DND-41 (cell line): ENCODE results near the gene TREML1.

Experiments
- ATAC-seq: fragments of 200-7000 bp; cut with Tn5 transposase; 3 replicates; pipeline ENCODE4 v1.9.1; 2021; ENCODE audit warnings: low read depth; ENCODE audit not compliant: insufficient read depth
- DNase-seq: peaks from one replicate; pipeline ENCODE4 v3.0.0-alpha.2; 2020
- H2AFZ ChIP-seq: 2 replicates; pipeline ENCODE4 v1.6.0; 2012; ENCODE audit warnings: low read depth, low read length
- H3K27ac ChIP-seq: 2 replicates; pipeline ENCODE4 v1.5.1; 2012; ENCODE audit warnings: low read length, inconsistent platforms
- H3K27me3 ChIP-seq: fragments of 200-600 bp; sonication (generic); 2 replicates; pipeline ENCODE4 v1.6.0; 2012; ENCODE audit warnings: low read length, mild to moderate bottlenecking, inconsistent platforms; ENCODE audit not compliant: insufficient read depth, poor library complexity
- H3K36me3 ChIP-seq: 2 replicates; pipeline ENCODE4 v1.5.1; 2012; ENCODE audit warnings: low read length, inconsistent platforms; ENCODE audit not compliant: insufficient read depth
- H3K4me1 ChIP-seq: 2 replicates; pipeline ENCODE4 v1.5.1; 2012; ENCODE audit warnings: mild to moderate bottlenecking, low read length; ENCODE audit not compliant: insufficient read depth
- H3K4me2 ChIP-seq: 2 replicates; pipeline ENCODE4 v1.6.0; 2012; ENCODE audit warnings: mild to moderate bottlenecking, moderate library complexity, low read length, inconsistent platforms; ENCODE audit not compliant: insufficient read depth
- H3K4me3 ChIP-seq, 2 experiments: fragments of 200-600 bp in 1 of 2; shearing (Covaris generic) in 1 of 2; 2 replicates each; pipeline ENCODE4 v1.5.1; 2012 to 2016; ENCODE audit warnings: inconsistent platforms in 2 of 2, low read length in 2 of 2, mild to moderate bottlenecking in 2 of 2, low read depth in 1 of 2, moderate library complexity in 1 of 2
- H3K79me2 ChIP-seq: 2 replicates; pipeline ENCODE4 v1.6.0; 2012; ENCODE audit warnings: low read length, inconsistent platforms; ENCODE audit not compliant: insufficient read depth
- H3K9ac ChIP-seq: 2 replicates; pipeline ENCODE4 v1.6.0; 2012; ENCODE audit warnings: low read depth, mild to moderate bottlenecking, inconsistent platforms, low read length, moderate library complexity
- H3K9me3 ChIP-seq: 2 replicates; pipeline ENCODE4 v1.5.1; 2012; ENCODE audit warnings: low read length, moderate library complexity, mild to moderate bottlenecking, inconsistent platforms; ENCODE audit not compliant: insufficient read depth, severe bottlenecking
- H4K20me1 ChIP-seq: 2 replicates; pipeline ENCODE4 v1.6.0; 2012; ENCODE audit warnings: low read length; ENCODE audit not compliant: insufficient read depth
- CTCF ChIP-seq: IDR thresholded peaks from 2 replicates; pipeline ENCODE4 v1.5.1; 2012; ENCODE audit warnings: borderline replicate concordance, low read length, moderate library complexity, mild to moderate bottlenecking; ENCODE audit not compliant: poor library complexity, severe bottlenecking; ENCODE audit errors: extremely low read depth
- EZH2 ChIP-seq: IDR thresholded peaks from 3 replicates; pipeline ENCODE4 v1.6.1; 2012; ENCODE audit warnings: borderline replicate concordance, low read depth, mild to moderate bottlenecking, moderate library complexity, low read length, inconsistent platforms; ENCODE audit not compliant: severe bottlenecking

TREML1 gene

GRCh38 chr6:41135062-41135832, 18.9 kb downstream of the TREML1 start:
- no peak overlapping the region for H3K27ac ChIP-seq

GRCh38 chr6:41132254-41132653, 21.9 kb downstream of the TREML1 start:
- Histone ChIP-seq H3K36me3 (peaks cover 6% of the 10 kb centered on the region; the same call in 1 of the 2 replicates), H4K20me1 (no peaks in the 10 kb centered on the region), H3K9me3 (no peaks in the 10 kb centered on the region), H3K27me3 (no peaks in the 10 kb centered on the region), H3K4me1 (no peaks in the 10 kb centered on the region), H3K79me2 (no peaks in the 10 kb centered on the region), H2AFZ (no peak overlapping the region), H3K27ac (no peak overlapping the region), H3K4me3 (no peak overlapping the region), H3K4me2 (no peak overlapping the region), H3K9ac (no peak overlapping the region)
- TF ChIP-seq CTCF: no peak
- TF ChIP-seq EZH2: no peak
- no peak for ATAC-seq
- DNase-seq: no peak

More at GRCh38 chr6:41135062-41135832, 18.9 kb downstream of the TREML1 start:
- ATAC-seq (no peak), DNase-seq (no peak)
- Histone ChIP-seq H4K20me1 (no peaks in the 10 kb centered on the region), H3K9ac (no peak overlapping the region), H3K9me3 (no peaks in the 10 kb centered on the region), H3K79me2 (no peaks in the 10 kb centered on the region), H3K27me3 (no peaks in the 10 kb centered on the region), H2AFZ (no peak overlapping the region), H3K4me2 (no peak overlapping the region), H3K4me3 (no peak overlapping the region), H3K4me1 (no peaks in the 10 kb centered on the region), H3K36me3 (peaks cover 6% of the 10 kb centered on the region; the same call in 1 of the 2 replicates)
- no peak for TF ChIP-seq CTCF
- no peak for TF ChIP-seq EZH2

GRCh38 chr6:41125282-41125681, 28.9 kb downstream of the TREML1 start:
- H3K4me3 ChIP-seq: no peak overlapping the region
- H3K4me1 ChIP-seq: no peaks in the 10 kb centered on the region
- H3K27ac ChIP-seq: no peak overlapping the region
- no peak overlapping the region for H2AFZ ChIP-seq
- no peaks in the 10 kb centered on the region for H3K9me3 ChIP-seq
- no peak for DNase-seq
- no peak overlapping the region for H3K4me2 ChIP-seq
- no peaks in the 10 kb centered on the region for H3K36me3 ChIP-seq
- no peaks in the 10 kb centered on the region for H3K27me3 ChIP-seq
- H3K79me2 ChIP-seq: no peaks in the 10 kb centered on the region
- TF ChIP-seq EZH2: no peak
- TF ChIP-seq CTCF: no peak
- ATAC-seq: no peak
- no peak overlapping the region for H3K9ac ChIP-seq
- no peaks in the 10 kb centered on the region for H4K20me1 ChIP-seq
